HCT116 (cell line): ENCODE measurements around the gene MDM2. TPM values are rescaled to one million over a fixed set of nuclear protein-coding genes. Genes with fewer than 3 reads are reported as not detected.

Source experiments
- ATAC-seq: fragments of 200-7000 bp; cut with Tn5 transposase; 2 replicates; pipeline ENCODE4 v1.9.1; 2020; ENCODE audit warnings: mild to moderate bottlenecking, moderate library complexity
- BruUV-seq: library from RNA; stranded (reverse); fragments of 400-500 nt; replicated peaks from 2 replicates; lab custom pipeline; 2021; lab: Mats Ljungman, UMichigan
- CTCF ChIA-PET: fragments of 300-600 bp; sonication (Branson Sonifier 250); formaldehyde crosslinking; loops from one replicate; lab custom pipeline; 2021; ENCODE audit warnings: antibody characterized with exemption; lab: Charles Lee
- POLR2A ChIA-PET: fragments of 300-600, 350-600 bp; sonication (Branson Sonifier 250); formaldehyde crosslinking; loops from one replicate; lab custom pipeline; 2021; ENCODE audit warnings: antibody characterized with exemption; lab: Charles Lee
- RAD21 ChIA-PET, 2 experiments: fragments of 300-600 bp; sonication (Branson Sonifier 250); formaldehyde crosslinking; loops; one replicate each; lab custom pipeline; 2023; ENCODE audit warnings: low total read pairs in 2 of 2; ENCODE audit not compliant: uncharacterized antibody in 2 of 2, unreplicated experiment in 2 of 2, low non-redundant PET in 1 of 2; lab: Charles Lee
- DNase-seq: peaks from one replicate; pipeline ENCODE4 v3.0.0-alpha.2; 2010; ENCODE audit warnings: low read depth, low spot score
- H2AFZ ChIP-seq: fragments of 200-600 bp; shearing (Covaris generic), sonication (generic); 2 replicates; pipeline ENCODE4 v1.6.1; 2017; ENCODE audit warnings: low read depth, mixed run types, mixed read lengths, antibody characterized with exemption, low read length; ENCODE audit not compliant: poor library complexity, severe bottlenecking
- H3K27ac ChIP-seq: 2 replicates; pipeline ENCODE4 v1.5.1; 2012; ENCODE audit warnings: low read depth, low read length
- H3K27me3 ChIP-seq: fragments of 200-600 bp; sonication (generic); 2 replicates; pipeline ENCODE4 v1.6.1; 2016; ENCODE audit warnings: mixed run types, low read length, mixed read lengths; ENCODE audit not compliant: insufficient read depth
- H3K36me3 ChIP-seq, 2 experiments: fragments of 200-500 bp in 1 of 2; fragments of 200-600 bp in 1 of 2; sonication (Bioruptor generic) in 1 of 2; sonication (generic) in 1 of 2; 2 replicates each; pipeline versions ENCODE4 v1.5.1 to v1.6.1; 2014 to 2016; ENCODE audit warnings: low read length in 2 of 2, inconsistent platforms in 1 of 2, mixed read lengths in 1 of 2, mixed run types in 1 of 2; ENCODE audit not compliant: insufficient read depth in 2 of 2, control insufficient read depth in 1 of 2
- H3K4me1 ChIP-seq, 2 experiments: fragments of 200-600 bp in 1 of 2; sonication (generic) in 1 of 2; 2 replicates each; pipeline versions ENCODE4 v1.5.1 to v1.6.1; 2012 to 2017; ENCODE audit warnings: low read length in 2 of 2, inconsistent platforms in 1 of 2, mild to moderate bottlenecking in 1 of 2, mixed read lengths in 1 of 2, mixed run types in 1 of 2, moderate library complexity in 1 of 2; ENCODE audit not compliant: insufficient read depth in 2 of 2, control insufficient read depth in 1 of 2
- H3K4me2 ChIP-seq: fragments of 200-600 bp; sonication (generic); 2 replicates; pipeline ENCODE4 v1.6.1; 2017; ENCODE audit warnings: mixed run types, low read length, mixed read lengths
- H3K4me3 ChIP-seq, 2 experiments: fragments of 200-600 bp in 1 of 2; sonication (generic) in 1 of 2; replicated peaks in 1 of 2; 2 replicates each; pipeline ENCODE4 v1.5.1; 2011 to 2016; ENCODE audit warnings: low read length in 2 of 2, control low read depth in 1 of 2, low read depth in 1 of 2, mild to moderate bottlenecking in 1 of 2, mixed read lengths in 1 of 2, mixed run types in 1 of 2
- H3K79me2 ChIP-seq: fragments of 200-600 bp; sonication (generic); 2 replicates; pipeline ENCODE4 v1.6.1; 2017; ENCODE audit warnings: mild to moderate bottlenecking, mixed run types, low read length, moderate library complexity, mixed read lengths; ENCODE audit not compliant: insufficient read depth
- H3K9ac ChIP-seq: fragments of 200-600 bp; sonication (generic); 2 replicates; pipeline ENCODE4 v1.6.1; 2016; ENCODE audit warnings: low read length, mixed read lengths
- H3K9me2 ChIP-seq: fragments of 200-600 bp; sonication (generic), shearing (Covaris generic); 2 replicates; pipeline ENCODE4 v1.6.1; 2017; ENCODE audit warnings: mixed run types, mild to moderate bottlenecking, moderate library complexity; ENCODE audit not compliant: insufficient read depth
- H3K9me3 ChIP-seq, 2 experiments: fragments of 200-500 bp in 1 of 2; fragments of 200-600 bp in 1 of 2; sonication (Bioruptor generic) in 1 of 2; sonication (generic) in 1 of 2; 2 replicates each; pipeline ENCODE4 v1.6.1; 2014 to 2017; ENCODE audit warnings: low read length in 2 of 2, mixed read lengths in 2 of 2, inconsistent platforms in 1 of 2, low read depth in 1 of 2, mild to moderate bottlenecking in 1 of 2, mixed run types in 1 of 2, moderate library complexity in 1 of 2; ENCODE audit not compliant: control insufficient read depth in 1 of 2, insufficient read depth in 1 of 2
- H4K20me1 ChIP-seq: fragments of 200-600 bp; sonication (generic), shearing (Covaris generic); 2 replicates; pipeline ENCODE4 v1.6.1; 2017; ENCODE audit warnings: mixed run types, mild to moderate bottlenecking, moderate library complexity; ENCODE audit not compliant: insufficient read depth
- CBX3 ChIP-seq: IDR thresholded peaks from 2 replicates; pipeline ENCODE4 v1.6.1; 2012; ENCODE audit warnings: low read depth
- CEBPB ChIP-seq: IDR thresholded peaks from 2 replicates; pipeline ENCODE4 v1.6.1; 2012; ENCODE audit warnings: low read depth
- CTCF ChIP-seq, 3 experiments: fragments of 200-600 bp in 1 of 3; sonication (generic) in 1 of 3; IDR thresholded peaks in 2 of 3; conservative IDR thresholded peaks in 1 of 3; 2 replicates each; pipeline ENCODE4 v1.5.1; 2012 to 2017; ENCODE audit warnings: low read depth in 2 of 3, low read length in 2 of 3, antibody characterized with exemption in 1 of 3, borderline replicate concordance in 1 of 3, control low read depth in 1 of 3, mild to moderate bottlenecking in 1 of 3, mixed read lengths in 1 of 3, mixed run types in 1 of 3, moderate library complexity in 1 of 3; ENCODE audit not compliant: insufficient read depth in 1 of 3
- ELF1 ChIP-seq: IDR thresholded peaks from 2 replicates; pipeline ENCODE4 v1.6.1; 2012; ENCODE audit warnings: low read depth, borderline replicate concordance
- EZH2 ChIP-seq: fragments of 200-600 bp; sonication (generic); IDR thresholded peaks from 2 replicates; pipeline ENCODE4 v1.6.1; 2017; ENCODE audit warnings: antibody characterized with exemption, mixed run types
- EZH2phosphoT487 ChIP-seq: fragments of 200-600 bp; IDR thresholded peaks from 2 replicates; pipeline ENCODE4 v1.6.1; 2018; ENCODE audit warnings: antibody characterized with exemption, borderline replicate concordance
- FOSL1 ChIP-seq: IDR thresholded peaks from 2 replicates; pipeline ENCODE4 v1.6.1; 2012; ENCODE audit warnings: low read depth
- JUND ChIP-seq: IDR thresholded peaks from 2 replicates; pipeline ENCODE4 v1.6.1; 2012
- MAX ChIP-seq: IDR thresholded peaks from 2 replicates; pipeline ENCODE4 v1.6.1; 2012
- SIN3A ChIP-seq: IDR thresholded peaks from 2 replicates; pipeline ENCODE4 v1.6.1; 2012; ENCODE audit warnings: low read depth
- SRF ChIP-seq: IDR thresholded peaks from 2 replicates; pipeline ENCODE4 v1.6.1; 2012; ENCODE audit warnings: low read depth
- TCF7L2 ChIP-seq: IDR thresholded peaks from 2 replicates; pipeline ENCODE4 v1.7.0; 2011; ENCODE audit warnings: borderline replicate concordance, inconsistent platforms; ENCODE audit not compliant: insufficient read depth, insufficient read length; ENCODE audit errors: extremely low read depth
- YY1 ChIP-seq: IDR thresholded peaks from 2 replicates; pipeline ENCODE4 v1.6.1; 2011; ENCODE audit warnings: low read length, low read depth, moderate library complexity, mild to moderate bottlenecking; ENCODE audit not compliant: insufficient replicate concordance; ENCODE audit errors: extremely low read depth
- ZFX ChIP-seq: fragments of 450-650 bp; IDR thresholded peaks from 2 replicates; pipeline ENCODE4 v1.6.1; 2017
- ZNF274 ChIP-seq: fragments of 200-500 bp; sonication (Bioruptor generic); IDR thresholded peaks from 2 replicates; pipeline ENCODE4 v1.6.1; 2014; ENCODE audit warnings: mild to moderate bottlenecking, low read depth, low read length, inconsistent platforms
- intact Hi-C: fragments of 100-400 bp; cut with micrococcal nuclease; formaldehyde crosslinking; loops from 2 replicates; pipeline ENCODE4 v1.10.0; 2022
- total RNA-seq: library from RNA; stranded (reverse); gene quantifications from one replicate; pipeline ENCODE4 v1.2.1, GENCODE V29; 2021; ENCODE audit not compliant: unreplicated experiment
- TF ChIP-seq, protein P1 (sequence below): IDR thresholded peaks from 2 replicates; pipeline ENCODE4 v1.6.1; 2012; ENCODE audit warnings: low read depth
- TF ChIP-seq, protein P2 (sequence below): IDR thresholded peaks from 2 replicates; pipeline ENCODE4 v1.6.1; 2012

Gene MDM2
- total RNA-seq, 1 experiment from 2014 or later: 170 TPM

- Histone ChIP-seq H3K27me3 (no peaks in the 10 kb centered on the region), H2AFZ (no peak overlapping the region), H3K4me1 (peaks cover 6 to 31% of the 10 kb centered on the region in 2 experiments; a peak in 3 of 4 replicates), H3K9ac (peak overlapping the region; percentile 100), H3K4me3 (peak overlapping the region; percentile 95 to 96), H3K36me3 (peaks cover 7 to 14% of the 10 kb centered on the region in 2 experiments; a peak in 3 of 4 replicates), H3K9me3 (no peaks in the 10 kb centered on the region), H3K4me2 (peak overlapping the region; percentile 84), H3K9me2 (no peaks in the 10 kb centered on the region), H3K79me2 (peaks cover 56% of the 10 kb centered on the region), H4K20me1 (peaks cover 4% of the 10 kb centered on the region; the same call in 1 of the 2 replicates), H3K27ac (peak overlapping the region; percentile 99)
- BruUV-seq: no TSS peak
- intact Hi-C loops: loop anchor here (1.0 to 5.0 kb wide), 2 partner anchors 62 to 476 kb away; partner anchors contain the start of genes MDM1 and SLC35E3
- ChIA-PET POLR2A (interaction anchor here (1.4 to 1.8 kb wide), 4 partner anchors 11 to 62 kb away, joined by 3 to 7 read pairs (median 4); partner anchors contain the start of gene SLC35E3), CTCF (interaction anchor here (1.2 to 2.4 kb wide), 6 partner anchors 9 to 474 kb away, joined by 3 to 12 read pairs (median 4); partner anchors contain the start of gene SLC35E3), RAD21 (interaction anchor here in 1 of 2 experiments (1.4 kb wide), 1 partner anchor 62 kb away, joined by 5 read pairs; the partner anchor contains the start of gene SLC35E3)
- DNase-seq (peak; percentile 87), ATAC-seq (peak; percentile 57)
- TF ChIP-seq JUND (peak; percentile 85), EZH2phosphoT487 (no peak), SIN3A (peak; percentile 91), CTCF (IDR thresholded peaks at IDR 0.05 in 2 of 3, conservative IDR thresholded peaks at IDR 0.05 in 1 of 3; ENCODE audit: borderline replicate concordance in 1 of 3, insufficient read depth in 1 of 3, low read depth in 2 of 3, low read length in 2 of 3) (no peak), YY1 (no peak), SRF (no peak), ELF1 (no peak; the same call in 1 of the 2 replicates), CBX3 (no peak; the same call in 1 of the 2 replicates), CEBPB (no peak; the same call in 1 of the 2 replicates), MAX (peak; percentile 75; the same call in 1 of the 2 replicates), ZNF274 (no peak), ZFX (peak; percentile 78), EZH2 (no peak), FOSL1 (peak; percentile 72), TCF7L2 (peak; percentile 79)
- TF ChIP-seq, protein P1, sequence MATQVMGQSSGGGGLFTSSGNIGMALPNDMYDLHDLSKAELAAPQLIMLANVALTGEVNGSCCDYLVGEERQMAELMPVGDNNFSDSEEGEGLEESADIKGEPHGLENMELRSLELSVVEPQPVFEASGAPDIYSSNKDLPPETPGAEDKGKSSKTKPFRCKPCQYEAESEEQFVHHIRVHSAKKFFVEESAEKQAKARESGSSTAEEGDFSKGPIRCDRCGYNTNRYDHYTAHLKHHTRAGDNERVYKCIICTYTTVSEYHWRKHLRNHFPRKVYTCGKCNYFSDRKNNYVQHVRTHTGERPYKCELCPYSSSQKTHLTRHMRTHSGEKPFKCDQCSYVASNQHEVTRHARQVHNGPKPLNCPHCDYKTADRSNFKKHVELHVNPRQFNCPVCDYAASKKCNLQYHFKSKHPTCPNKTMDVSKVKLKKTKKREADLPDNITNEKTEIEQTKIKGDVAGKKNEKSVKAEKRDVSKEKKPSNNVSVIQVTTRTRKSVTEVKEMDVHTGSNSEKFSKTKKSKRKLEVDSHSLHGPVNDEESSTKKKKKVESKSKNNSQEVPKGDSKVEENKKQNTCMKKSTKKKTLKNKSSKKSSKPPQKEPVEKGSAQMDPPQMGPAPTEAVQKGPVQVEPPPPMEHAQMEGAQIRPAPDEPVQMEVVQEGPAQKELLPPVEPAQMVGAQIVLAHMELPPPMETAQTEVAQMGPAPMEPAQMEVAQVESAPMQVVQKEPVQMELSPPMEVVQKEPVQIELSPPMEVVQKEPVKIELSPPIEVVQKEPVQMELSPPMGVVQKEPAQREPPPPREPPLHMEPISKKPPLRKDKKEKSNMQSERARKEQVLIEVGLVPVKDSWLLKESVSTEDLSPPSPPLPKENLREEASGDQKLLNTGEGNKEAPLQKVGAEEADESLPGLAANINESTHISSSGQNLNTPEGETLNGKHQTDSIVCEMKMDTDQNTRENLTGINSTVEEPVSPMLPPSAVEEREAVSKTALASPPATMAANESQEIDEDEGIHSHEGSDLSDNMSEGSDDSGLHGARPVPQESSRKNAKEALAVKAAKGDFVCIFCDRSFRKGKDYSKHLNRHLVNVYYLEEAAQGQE: no peak
- TF ChIP-seq, protein P2, sequence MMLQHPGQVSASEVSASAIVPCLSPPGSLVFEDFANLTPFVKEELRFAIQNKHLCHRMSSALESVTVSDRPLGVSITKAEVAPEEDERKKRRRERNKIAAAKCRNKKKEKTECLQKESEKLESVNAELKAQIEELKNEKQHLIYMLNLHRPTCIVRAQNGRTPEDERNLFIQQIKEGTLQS: no peak; the same call in 1 of the 2 replicates
Measured at GRCh38 chr12:68808388-68809189, 612 bp downstream of the MDM2 start.
